BJ (cell line): ENCODE measurements around the gene MIF4GD. TPM values are rescaled to one million over a fixed set of nuclear protein-coding genes. Genes with fewer than 3 reads are reported as not detected.

Experiments
- CTCF ChIA-PET: fragments of 350-600 bp; formaldehyde crosslinking; extraction: SDS; loops from one replicate; lab custom pipeline; 2021; ENCODE audit warnings: antibody characterized with exemption, inconsistent platforms; lab: Yijun Ruan, JAX
- POLR2A ChIA-PET: fragments of 300-600 bp; sonication (Branson Sonifier 250); formaldehyde crosslinking; extraction: SDS; loops from one replicate; lab custom pipeline; 2021; ENCODE audit warnings: antibody characterized with exemption; lab: Charles Lee
- DNase-seq: peaks from one replicate; pipeline ENCODE4 v3.0.0-alpha.2; 2011; ENCODE audit warnings: low read depth
- H3K27me3 ChIP-seq: 2 replicates; pipeline ENCODE4 v1.6.0; 2011; ENCODE audit warnings: low read length; ENCODE audit not compliant: control insufficient read depth, insufficient read depth
- H3K36me3 ChIP-seq: 2 replicates; pipeline ENCODE4 v1.5.1; 2011; ENCODE audit warnings: low read length; ENCODE audit not compliant: control insufficient read depth, insufficient read depth
- H3K4me3 ChIP-seq: 2 replicates; pipeline ENCODE4 v1.5.1; 2011; ENCODE audit warnings: low read depth, mild to moderate bottlenecking, control low read depth, low read length
- CTCF ChIP-seq: IDR thresholded peaks from 2 replicates; pipeline ENCODE4 v1.5.1; 2011; ENCODE audit warnings: low read depth, mild to moderate bottlenecking, control low read depth, inconsistent platforms, low read length, moderate library complexity; ENCODE audit not compliant: insufficient read depth
- polyA plus RNA-seq: library from polyadenylated mRNA; depleted of rRNA; stranded (reverse); fragments of >200 nt; gene quantifications from 2 replicates; pipeline ENCODE4 v1.2.3, GENCODE V29; 2011

Gene MIF4GD
- polyA plus RNA-seq, 1 experiment = 29.0 TPM

GRCh38 chr17:75231071-75231470 is 40.0 kb downstream of the MIF4GD start:
- Histone ChIP-seq H3K27me3 (no peaks in the 10 kb centered on the region), H3K4me3 (no peak overlapping the region), H3K36me3 (peaks cover 29% of the 10 kb centered on the region)
- ChIA-PET CTCF (interaction anchor here (0.6 to 6.7 kb wide), 4 partner anchors 9 to 320 kb away, joined by 3 to 47 read pairs (median 4); no protein-coding TSS in a partner anchor), POLR2A (no interaction called here)
- no peak for TF ChIP-seq CTCF
- no peak for DNase-seq

DNA sequence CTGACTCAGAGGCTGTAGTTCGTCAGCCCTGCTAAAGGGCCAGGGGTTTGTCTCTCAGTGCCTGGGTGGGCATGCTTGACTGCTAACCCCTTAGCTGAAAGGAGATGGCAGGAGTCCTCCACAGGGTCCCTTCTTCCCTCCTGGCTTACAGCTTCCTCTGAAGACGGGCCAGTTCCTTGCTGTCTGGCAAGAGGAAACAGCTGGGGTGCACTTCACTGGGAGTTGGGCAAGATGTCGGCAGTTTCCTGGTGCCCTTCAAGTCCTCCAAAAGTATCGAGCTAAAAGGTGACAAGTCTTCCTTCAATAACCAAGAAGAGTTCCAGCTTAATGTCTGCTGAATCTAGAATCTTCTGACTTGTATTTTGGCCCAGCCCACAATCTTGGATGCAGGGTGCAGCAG is 42.2 kb downstream of the MIF4GD start:
- no peak for DNase-seq
- no peak overlapping the region for H3K4me3 ChIP-seq
- H3K27me3 ChIP-seq = no peaks in the 10 kb centered on the region
- ChIA-PET CTCF (interaction anchor here (0.7 to 6.7 kb wide), 2 partner anchors 8 to 11 kb away, joined by 3 to 47 read pairs; no protein-coding TSS in a partner anchor), POLR2A (no interaction called here)
- H3K36me3 ChIP-seq = peaks cover 28% of the 10 kb centered on the region
- TF ChIP-seq CTCF = no peak

GRCh38 chr17:75228305-75228704 is 42.7 kb downstream of the MIF4GD start:
- Histone ChIP-seq H3K27me3 (no peaks in the 10 kb centered on the region), H3K36me3 (peaks cover 28% of the 10 kb centered on the region), H3K4me3 (no peak overlapping the region)
- ChIA-PET POLR2A (no interaction called here), CTCF (interaction anchor here (1.1 to 6.7 kb wide), 2 partner anchors 12 to 267 kb away, joined by 4 to 47 read pairs; no protein-coding TSS in a partner anchor)
- no peak for DNase-seq
- no peak for TF ChIP-seq CTCF

DNA sequence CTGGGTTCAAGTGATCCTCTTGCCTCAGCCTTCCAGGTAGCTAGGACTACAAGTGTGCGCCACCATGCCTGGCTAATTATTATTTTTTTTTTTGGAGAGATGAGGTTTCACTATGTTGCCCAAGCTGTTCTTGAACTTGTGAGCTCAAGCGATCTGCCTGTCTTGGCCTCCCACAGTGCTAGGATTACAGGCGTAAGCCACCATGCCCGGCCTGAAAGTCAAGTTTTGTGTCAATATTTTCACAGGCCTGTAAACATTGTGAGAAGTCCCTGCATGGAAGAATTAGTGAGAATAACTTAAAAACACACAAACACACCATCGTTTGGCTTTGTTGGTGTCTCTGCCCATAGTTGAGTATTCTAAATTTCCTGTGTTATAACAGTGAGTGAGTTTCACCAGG is 43.3 kb downstream of the MIF4GD start:
- no peak for TF ChIP-seq CTCF
- H3K36me3 ChIP-seq = peaks cover 27% of the 10 kb centered on the region
- no peak for DNase-seq
- ChIA-PET POLR2A (no interaction called here), CTCF (interaction anchor here (0.6 to 6.7 kb wide), 3 partner anchors 12 to 266 kb away, joined by 4 to 47 read pairs (median 4); no protein-coding TSS in a partner anchor)
- no peak overlapping the region for H3K4me3 ChIP-seq
- no peaks in the 10 kb centered on the region for H3K27me3 ChIP-seq

- Histone ChIP-seq H3K4me3 (no peak overlapping the region), H3K27me3 (no peaks in the 10 kb centered on the region), H3K36me3 (peaks cover 16% of the 10 kb centered on the region)
- POLR2A ChIA-PET = no interaction called here
- no peak for DNase-seq
- TF ChIP-seq CTCF = no peak
- CTCF ChIA-PET = interaction anchor here (1.1 to 1.9 kb wide), 2 partner anchors 14 to 16 kb away, joined by 3 to 5 read pairs; no protein-coding TSS in a partner anchor
Measured at GRCh38 chr17:75225016-75225415, 46.0 kb downstream of the MIF4GD start.
